Astrocyte (in vitro differentiated cells and primary cell): ENCODE measurements around the gene MRPL41. TPM values are rescaled to one million over a fixed set of nuclear protein-coding genes. Genes with fewer than 3 reads are reported as not detected.
A peak's percentile ranks its signal among the peaks of the same experiment; 100 is the strongest.
"Not testable (repeated sequence)": the region's sequence is repeated elsewhere in the genome, so short reads cannot be mapped to it uniquely, and the experiment has no call there.

Experiments
- DNase-seq: peaks from one replicate; pipeline ENCODE4 v3.0.0-alpha.2; 2010; ENCODE audit warnings: low read depth
- FAIRE-seq: peaks from 2 replicates; lab custom pipeline; 2011; peaks lifted over from hg19 to GRCh38; lab: Jason Lieb, UNC
- H2AFZ ChIP-seq: 2 replicates; pipeline ENCODE4 v1.6.0; 2012; ENCODE audit warnings: low read depth, low read length, inconsistent platforms
- H3K27ac ChIP-seq: 2 replicates; pipeline ENCODE4 v1.5.1; 2011; ENCODE audit warnings: low read depth, low read length, inconsistent platforms
- H3K27me3 ChIP-seq: 2 replicates; pipeline ENCODE4 v1.6.0; 2011; ENCODE audit warnings: low read length, inconsistent platforms; ENCODE audit not compliant: insufficient read depth
- H3K36me3 ChIP-seq: 2 replicates; pipeline ENCODE4 v1.5.1; 2011; ENCODE audit warnings: low read length, inconsistent platforms; ENCODE audit not compliant: insufficient read depth
- H3K4me1 ChIP-seq: 2 replicates; pipeline ENCODE4 v1.5.1; 2011; ENCODE audit warnings: low read length, inconsistent platforms; ENCODE audit not compliant: insufficient read depth
- H3K4me2 ChIP-seq: 2 replicates; pipeline ENCODE4 v1.6.0; 2012; ENCODE audit warnings: low read length, inconsistent platforms
- H3K4me3 ChIP-seq: 2 replicates; pipeline ENCODE4 v1.5.1; 2011; ENCODE audit warnings: low read depth, mild to moderate bottlenecking, low read length, inconsistent platforms; ENCODE audit not compliant: insufficient read depth
- H3K79me2 ChIP-seq: 2 replicates; pipeline ENCODE4 v1.6.0; 2012; ENCODE audit warnings: mild to moderate bottlenecking, low read length, inconsistent platforms; ENCODE audit not compliant: insufficient read depth
- H3K9ac ChIP-seq: 2 replicates; pipeline ENCODE4 v1.6.0; 2012; ENCODE audit warnings: mild to moderate bottlenecking, low read length, inconsistent platforms
- H3K9me3 ChIP-seq: 2 replicates; pipeline ENCODE4 v1.5.1; 2012; ENCODE audit warnings: low read depth, mild to moderate bottlenecking, low read length, inconsistent platforms; ENCODE audit not compliant: insufficient read depth
- H4K20me1 ChIP-seq: 2 replicates; pipeline ENCODE4 v1.6.0; 2012; ENCODE audit warnings: low read length, inconsistent platforms; ENCODE audit not compliant: insufficient read depth
- H3K27ac Mint-ChIP-seq: one replicate; pipeline ENCODE4 v1.8.0; 2021; ENCODE audit warnings: mild to moderate bottlenecking, mixed read lengths; ENCODE audit not compliant: unreplicated experiment
- H3K27me3 Mint-ChIP-seq: one replicate; pipeline ENCODE4 v1.8.0; 2021; ENCODE audit warnings: low read depth, mixed read lengths; ENCODE audit not compliant: unreplicated experiment
- H3K36me3 Mint-ChIP-seq: one replicate; pipeline ENCODE4 v1.8.0; 2021; ENCODE audit warnings: low read depth, mixed read lengths; ENCODE audit not compliant: unreplicated experiment
- H3K4me1 Mint-ChIP-seq: one replicate; pipeline ENCODE4 v1.8.0; 2021; ENCODE audit warnings: low read depth, mixed read lengths; ENCODE audit not compliant: unreplicated experiment
- H3K4me3 Mint-ChIP-seq: one replicate; pipeline ENCODE4 v1.8.0; 2021; ENCODE audit warnings: mild to moderate bottlenecking, moderate library complexity, mixed read lengths; ENCODE audit not compliant: unreplicated experiment
- H3K9me3 Mint-ChIP-seq: one replicate; pipeline ENCODE4 v1.8.0; 2021; ENCODE audit warnings: mild to moderate bottlenecking, mixed read lengths; ENCODE audit not compliant: unreplicated experiment
- CTCF ChIP-seq: IDR thresholded peaks from 2 replicates; pipeline ENCODE4 v1.5.1; 2011; ENCODE audit warnings: low read depth, mild to moderate bottlenecking, inconsistent platforms, low read length, moderate library complexity; ENCODE audit not compliant: insufficient read depth
- EZH2 ChIP-seq: IDR thresholded peaks from 2 replicates; pipeline ENCODE4 v1.6.1; 2012; ENCODE audit warnings: mild to moderate bottlenecking, low read length, inconsistent platforms; ENCODE audit not compliant: insufficient read depth
- total RNA-seq: library from RNA; stranded (reverse); gene quantifications from 2 replicates; pipeline ENCODE4 v1.2.1, GENCODE V29; 2021

The MRPL41 gene
- total RNA-seq, 1 donor from 2014 or later, result 58.6 TPM

- TF ChIP-seq EZH2, result no peak
- TF ChIP-seq CTCF, result no peak
- Mint-ChIP-seq H3K4me3 (peak overlapping the region; percentile 91), H3K4me1 (peaks cover 8% of the 10 kb centered on the region), H3K27ac (peak overlapping the region; percentile 31), H3K27me3 (no peaks in the 10 kb centered on the region), H3K36me3 (peaks cover 20% of the 10 kb centered on the region), H3K9me3 (no peaks in the 10 kb centered on the region)
- Histone ChIP-seq H3K4me3 (peak overlapping the region; percentile 73), H4K20me1 (peaks cover 30% of the 10 kb centered on the region), H3K79me2 (peaks cover 17% of the 10 kb centered on the region), H3K27me3 (no peaks in the 10 kb centered on the region), H3K9ac (peak overlapping the region; percentile 83), H3K4me1 (peaks cover 12% of the 10 kb centered on the region), H3K36me3 (peaks cover 10% of the 10 kb centered on the region), H3K4me2 (peak overlapping the region; percentile 86), H2AFZ (peak overlapping the region; percentile 15), H3K9me3 (no peaks in the 10 kb centered on the region), H3K27ac (peak overlapping the region; percentile 51)
- FAIRE-seq (no peak), DNase-seq (no peak)
Measured at GRCh38 chr9:137552022-137552768, 516 bp downstream of the MRPL41 start.

GRCh38 chr9:137553654-137554053, 2.0 kb downstream of the MRPL41 start:
- not testable (repeated sequence) for H3K4me1 Mint-ChIP-seq, H3K27me3 ChIP-seq, H3K27ac Mint-ChIP-seq, H3K27ac ChIP-seq, DNase-seq, H3K9me3 Mint-ChIP-seq, H3K27me3 Mint-ChIP-seq, H3K9ac ChIP-seq, H3K4me2 ChIP-seq, H3K4me3 Mint-ChIP-seq, H2AFZ ChIP-seq, FAIRE-seq, H3K4me3 ChIP-seq, H3K9me3 ChIP-seq
- Histone ChIP-seq H3K36me3 (peaks cover 15% of the 10 kb centered on the region), H3K4me1 (peaks cover 12% of the 10 kb centered on the region), H3K79me2 (peaks cover 17% of the 10 kb centered on the region), H4K20me1 (peaks cover 37% of the 10 kb centered on the region)
- peaks cover 20% of the 10 kb centered on the region for H3K36me3 Mint-ChIP-seq

- FAIRE-seq (no peak), DNase-seq (no peak)
- peaks cover 12% of the 10 kb centered on the region for H3K4me1 ChIP-seq
- Mint-ChIP-seq H3K4me3 (no peak overlapping the region), H3K27me3 (no peaks in the 10 kb centered on the region), H3K4me1 (peaks cover 8% of the 10 kb centered on the region), H3K27ac (no peak overlapping the region), H3K36me3 (peaks cover 20% of the 10 kb centered on the region), H3K9me3 (no peaks in the 10 kb centered on the region)
- H3K27me3 ChIP-seq, result no peaks in the 10 kb centered on the region
- H3K4me3 ChIP-seq, result no peak overlapping the region
- peaks cover 15% of the 10 kb centered on the region for H3K36me3 ChIP-seq
- no peak for TF ChIP-seq EZH2
- TF ChIP-seq CTCF, result no peak
- no peak overlapping the region for H3K27ac ChIP-seq
- H2AFZ ChIP-seq, result no peak overlapping the region
- peaks cover 17% of the 10 kb centered on the region for H3K79me2 ChIP-seq
- no peak overlapping the region for H3K4me2 ChIP-seq
- H3K9me3 ChIP-seq, result no peaks in the 10 kb centered on the region
- peaks cover 37% of the 10 kb centered on the region for H4K20me1 ChIP-seq
- H3K9ac ChIP-seq, result no peak overlapping the region
Measured at GRCh38 chr9:137554349-137554748, 2.7 kb downstream of the MRPL41 start.
